Measurements from ENCODE around the gene PLPPR2. TPM values are rescaled to one million over a fixed set of nuclear protein-coding genes. Genes with fewer than 3 reads are reported as not detected.
"Not testable (repeated sequence)": the region's sequence is repeated elsewhere in the genome, so short reads cannot be mapped to it uniquely, and the experiment has no call there.

PLPPR2 gene
- polyA plus RNA-seq, 3 donors, result 10.1 to 16.8 (median 15.0) TPM

DNA sequence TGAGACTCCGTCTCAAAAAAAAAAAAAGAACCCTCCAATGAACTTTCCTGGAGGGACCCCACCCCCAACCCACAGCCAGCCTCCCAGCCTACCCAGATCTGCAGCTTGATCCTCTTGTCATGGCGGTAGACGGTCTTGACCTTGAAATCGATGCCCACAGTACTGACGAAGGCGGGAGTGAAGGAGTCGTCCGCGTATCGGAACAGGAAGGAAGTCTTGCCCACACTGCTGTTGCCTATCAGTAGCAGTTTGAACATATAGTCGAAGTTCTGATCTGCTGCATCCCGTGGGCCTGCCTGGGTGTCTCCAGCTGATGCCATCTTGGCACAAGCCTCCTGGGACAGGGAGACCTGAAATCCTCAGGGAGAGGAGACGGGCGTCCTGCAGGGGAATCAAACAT lies 18.2 kb upstream of the PLPPR2 start:
- DNase-seq (ENCODE audit: extremely low read depth in 1 of 11, low read depth in 9 of 11, low spot score in 4 of 11), result no peak

DNA sequence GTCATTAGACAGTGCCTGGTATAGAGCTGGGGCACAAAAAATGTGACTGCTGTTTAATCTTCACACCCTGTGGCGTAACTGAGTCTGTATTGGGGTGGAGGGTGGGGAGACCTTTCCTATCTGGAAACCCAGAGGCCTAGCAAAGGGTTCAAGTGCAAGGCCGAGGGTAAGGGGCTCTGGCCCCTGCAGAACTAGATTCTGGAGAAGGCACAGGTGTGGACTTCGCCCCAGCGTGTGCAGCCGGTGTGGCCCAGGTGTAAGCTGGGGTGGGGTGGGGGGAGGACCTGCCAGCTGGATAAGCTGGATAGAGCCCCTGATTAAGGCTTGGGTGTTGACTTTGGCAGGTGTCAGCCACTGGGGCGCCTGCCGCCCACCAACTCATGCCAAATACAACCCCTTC lies 17.1 kb upstream of the PLPPR2 start:
- no peak for DNase-seq (ENCODE audit: extremely low read depth in 1 of 11, low read depth in 9 of 11, low spot score in 4 of 11)

GRCh38 chr19:11338569-11339253 lies 16.5 kb upstream of the PLPPR2 start:
- no peak for DNase-seq (ENCODE audit: extremely low read depth in 1 of 11, low read depth in 9 of 11, low spot score in 4 of 11)

GRCh38 chr19:11339254-11340098 lies 15.8 kb upstream of the PLPPR2 start, which contains the start of gene RAB3D:
RAB3D (minus strand) TSS chr19:11339657; CDS start chr19:11337399, 2,258 bp downstream.
- DNase-seq (ENCODE audit: extremely low read depth in 1 of 11, low read depth in 9 of 11, low spot score in 4 of 11), result peak in 9 of 11 donors; percentile 77 to 91 (median 86)

GRCh38 chr19:11340099-11340467 lies 15.1 kb upstream of the PLPPR2 start:
- not testable (repeated sequence) for DNase-seq (ENCODE audit: extremely low read depth in 1 of 11, low read depth in 9 of 11, low spot score in 4 of 11)

- no peak for DNase-seq (ENCODE audit: extremely low read depth in 1 of 11, low read depth in 9 of 11, low spot score in 4 of 11)
Measured at GRCh38 chr19:11342429-11342828, 12.8 kb upstream of the PLPPR2 start.

- no peak for DNase-seq (ENCODE audit: extremely low read depth in 1 of 11, low read depth in 9 of 11, low spot score in 4 of 11)
Measured at GRCh38 chr19:11345122-11345803, 10.0 kb upstream of the PLPPR2 start.

DNA sequence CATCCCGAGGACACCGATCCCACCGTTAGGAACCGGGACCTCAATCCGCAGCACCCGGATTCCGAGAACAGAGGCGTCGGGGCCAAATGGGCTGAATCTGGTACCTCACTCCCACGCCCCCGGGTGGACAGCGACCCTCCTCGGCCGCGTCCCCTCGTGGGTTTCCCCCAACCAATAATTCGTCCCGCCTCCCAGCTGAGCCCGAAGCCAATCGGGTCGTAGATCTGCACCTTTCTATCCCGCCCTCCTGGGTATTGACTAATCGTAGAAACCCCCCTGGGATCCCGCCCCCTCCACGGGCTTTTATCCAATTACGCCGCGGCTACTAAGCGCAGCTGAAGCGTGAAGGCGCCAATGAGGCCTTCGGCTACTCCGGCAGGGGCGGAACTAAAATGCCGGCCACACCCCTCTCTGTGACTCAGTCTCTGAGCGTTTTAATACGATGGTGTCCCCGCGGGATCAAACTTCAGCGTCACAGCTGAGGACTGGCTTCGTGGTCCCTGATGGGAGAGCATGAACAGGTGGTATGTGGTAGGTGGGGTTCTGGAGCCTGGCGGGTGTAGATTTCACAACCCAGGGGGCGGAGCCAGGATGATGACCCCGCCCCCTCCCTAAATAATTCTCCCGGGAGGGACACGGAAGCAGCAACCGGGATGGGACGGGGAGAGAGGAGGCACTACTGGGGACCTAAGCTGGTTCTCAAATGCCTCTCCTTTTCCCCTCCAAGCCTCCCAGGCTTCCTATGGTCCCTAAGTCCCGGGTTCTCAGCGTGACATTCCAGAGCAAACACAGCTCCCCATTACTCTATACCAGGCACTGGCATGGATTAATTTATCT lies 8.9 kb upstream of the PLPPR2 start, which contains the start of the genes CCDC159 and TMEM205:
Gene CCDC159, plus strand, starts transcription at position 416 of the 837 bp plus-strand sequence. Its CDS starts 88 bp downstream, at position 504.
Gene TMEM205, minus strand, starts transcription at position 165 of the 837 bp plus-strand sequence. CDS start 649 bp downstream, outside the sequence.
- peak; percentile 95 to 99 (median 98) for DNase-seq (ENCODE audit: extremely low read depth in 1 of 11, low read depth in 9 of 11, low spot score in 4 of 11)

GRCh38 chr19:11347546-11348039 lies 7.6 kb upstream of the PLPPR2 start:
- DNase-seq (ENCODE audit: extremely low read depth in 1 of 11, low read depth in 9 of 11, low spot score in 4 of 11), result no peak

- DNase-seq (ENCODE audit: extremely low read depth in 1 of 11, low read depth in 9 of 11, low spot score in 4 of 11), result no peak
Measured at GRCh38 chr19:11349171-11349570, 6.1 kb upstream of the PLPPR2 start.

- not testable (repeated sequence) for DNase-seq (ENCODE audit: extremely low read depth in 1 of 11, low read depth in 9 of 11, low spot score in 4 of 11)
Measured at GRCh38 chr19:11354102-11354501, 1.1 kb upstream of the PLPPR2 start.

DNA sequence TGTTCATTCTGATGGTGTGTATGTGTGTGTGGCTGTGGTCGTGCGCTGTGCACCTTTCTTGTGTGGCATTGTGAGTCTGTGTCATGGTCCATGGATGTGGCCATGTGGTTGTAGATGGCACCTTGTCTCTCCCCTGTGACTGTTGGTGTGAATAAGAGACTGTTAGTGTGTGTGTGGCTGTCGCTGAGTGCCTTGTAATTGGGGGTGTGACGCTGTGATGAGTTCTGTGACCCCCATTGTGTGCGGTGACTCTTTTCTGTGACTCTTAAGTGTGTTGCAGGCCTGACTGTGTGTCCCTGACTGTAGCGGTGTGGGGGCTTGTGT lies 804 bp downstream of the PLPPR2 start:
- DNase-seq (ENCODE audit: extremely low read depth in 1 of 11, low read depth in 9 of 11, low spot score in 4 of 11), result no peak

GRCh38 chr19:11356676-11357550 lies 1.7 kb downstream of the PLPPR2 start:
- DNase-seq (ENCODE audit: extremely low read depth in 1 of 11, low read depth in 9 of 11, low spot score in 4 of 11), result no peak

- no peak for DNase-seq (ENCODE audit: extremely low read depth in 1 of 11, low read depth in 9 of 11, low spot score in 4 of 11)
Measured at GRCh38 chr19:11359421-11359820, 4.2 kb downstream of the PLPPR2 start.

- DNase-seq (ENCODE audit: extremely low read depth in 1 of 11, low read depth in 9 of 11, low spot score in 4 of 11), result no peak
Measured at GRCh38 chr19:11361037-11361770, 6.0 kb downstream of the PLPPR2 start.

GRCh38 chr19:11361771-11362731 lies 6.8 kb downstream of the PLPPR2 start:
- DNase-seq (ENCODE audit: extremely low read depth in 1 of 11, low read depth in 9 of 11, low spot score in 4 of 11), result no peak

All from renal cortex interstitium (tissue), 11 donors.